Body of pancreas (tissue), 4 donors: ENCODE results near the gene ANKRD6.

Source experiments
- POLR2A ChIP-seq, 3 donors: fragments of 450-650 bp; IDR thresholded peaks; one replicate each; pipeline ENCODE4 v1.6.1; 2016; ENCODE audit warnings: antibody characterized with exemption in 3 of 3, mild to moderate bottlenecking in 2 of 3
- TF ChIP-seq, protein P1 (sequence below), 7 experiments: fragments of 450-650 bp in 4 of 7; fragments of 200-600 bp in 3 of 7; sonication (generic) in 3 of 7; IDR thresholded peaks; one replicate each; pipeline ENCODE4 v1.5.1; 2016 to 2019; ENCODE audit warnings: antibody characterized with exemption in 7 of 7

DNA sequence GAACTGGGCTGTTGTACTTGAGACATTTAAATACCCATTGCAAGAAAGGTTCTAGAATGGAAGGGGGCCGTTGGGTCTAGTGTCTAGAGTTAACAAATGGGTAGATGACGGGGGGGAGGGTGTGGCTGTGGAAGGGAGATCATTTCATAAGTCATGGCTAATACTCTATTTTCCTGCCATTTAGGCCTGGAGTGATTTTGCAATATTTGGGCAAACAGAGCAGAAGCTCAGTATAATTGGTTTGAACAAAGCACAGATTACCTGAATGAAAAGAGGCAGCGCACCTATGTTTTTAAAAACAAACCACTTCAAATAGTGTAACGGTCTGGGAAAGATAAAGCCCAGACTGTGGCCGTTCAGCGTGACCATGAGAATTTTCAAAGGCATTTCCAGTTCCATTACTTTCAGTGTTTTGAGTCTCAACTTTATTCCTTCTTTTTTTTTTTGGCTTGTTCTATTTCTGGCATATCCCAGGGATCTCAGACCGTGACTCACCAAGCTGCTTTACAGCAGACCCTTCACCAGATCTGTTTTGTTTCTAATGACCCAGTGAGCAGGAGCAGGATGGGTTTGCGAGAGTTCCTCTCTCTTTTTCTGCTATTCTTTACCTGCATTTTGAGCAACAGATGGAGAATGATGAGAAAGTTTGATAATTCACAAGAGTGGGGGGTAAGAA lies 131.9 kb downstream of the ANKRD6 start:
- TF ChIP-seq, protein P1, sequence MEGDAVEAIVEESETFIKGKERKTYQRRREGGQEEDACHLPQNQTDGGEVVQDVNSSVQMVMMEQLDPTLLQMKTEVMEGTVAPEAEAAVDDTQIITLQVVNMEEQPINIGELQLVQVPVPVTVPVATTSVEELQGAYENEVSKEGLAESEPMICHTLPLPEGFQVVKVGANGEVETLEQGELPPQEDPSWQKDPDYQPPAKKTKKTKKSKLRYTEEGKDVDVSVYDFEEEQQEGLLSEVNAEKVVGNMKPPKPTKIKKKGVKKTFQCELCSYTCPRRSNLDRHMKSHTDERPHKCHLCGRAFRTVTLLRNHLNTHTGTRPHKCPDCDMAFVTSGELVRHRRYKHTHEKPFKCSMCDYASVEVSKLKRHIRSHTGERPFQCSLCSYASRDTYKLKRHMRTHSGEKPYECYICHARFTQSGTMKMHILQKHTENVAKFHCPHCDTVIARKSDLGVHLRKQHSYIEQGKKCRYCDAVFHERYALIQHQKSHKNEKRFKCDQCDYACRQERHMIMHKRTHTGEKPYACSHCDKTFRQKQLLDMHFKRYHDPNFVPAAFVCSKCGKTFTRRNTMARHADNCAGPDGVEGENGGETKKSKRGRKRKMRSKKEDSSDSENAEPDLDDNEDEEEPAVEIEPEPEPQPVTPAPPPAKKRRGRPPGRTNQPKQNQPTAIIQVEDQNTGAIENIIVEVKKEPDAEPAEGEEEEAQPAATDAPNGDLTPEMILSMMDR (IDR thresholded peaks at IDR 0.05), result no peak
- no peak for TF ChIP-seq POLR2A (IDR thresholded peaks at IDR 0.05)
